ENCODE data around the gene NSMCE1. TPM values are rescaled to one million over a fixed set of nuclear protein-coding genes. Genes with fewer than 3 reads are reported as not detected.

NSMCE1 gene
- polyA plus RNA-seq, 3 donors, result 51.5 to 56.3 (median 53.4) TPM

- no peak overlapping the region for H3K27ac ChIP-seq (ENCODE audit: low read depth, low read length)
- WGBS, 3 donors, result 48 to 76% (median 54%) methylated on average over 16 of the region's 16 CpGs
These were observed 30.5 kb downstream of the NSMCE1 start for GRCh38 chr16:27238016-27238587.

GRCh38 chr16:27237219-27238015 is 31.2 kb downstream of the NSMCE1 start:
- no peak overlapping the region for H3K27ac ChIP-seq (ENCODE audit: low read depth, low read length)
- 29 to 57% (median 43%) methylated on average over 22 of the region's 22 CpGs for WGBS, 3 donors

- H3K27ac ChIP-seq (ENCODE audit: low read depth, low read length), result no peak overlapping the region
- WGBS, 3 donors, result 65 to 76% (median 69%) methylated on average over 8 of the region's 8 CpGs
These were observed 31.8 kb downstream of the NSMCE1 start for GRCh38 chr16:27236635-27237218.

- H3K27ac ChIP-seq (ENCODE audit: low read depth, low read length), result no peak overlapping the region
- 81 to 93% (median 91%) methylated on average over 8 of the region's 8 CpGs for WGBS, 3 donors
These were observed 32.7 kb downstream of the NSMCE1 start for GRCh38 chr16:27235938-27236245.

- no peak overlapping the region for H3K27ac ChIP-seq (ENCODE audit: low read depth, low read length)
- 17 to 52% (median 23%) methylated on average over 23 of the region's 23 CpGs for WGBS, 3 donors
These were observed 33.3 kb downstream of the NSMCE1 start for GRCh38 chr16:27235055-27235937.

- no peak overlapping the region for H3K27ac ChIP-seq (ENCODE audit: low read depth, low read length)
- 26 to 37% (median 31%) methylated on average over 4 of the region's 4 CpGs for WGBS, 3 donors
These were observed 34.0 kb downstream of the NSMCE1 start for GRCh38 chr16:27234603-27235002.

- 91 to 96% (median 96%) methylated on average over 8 of the region's 8 CpGs for WGBS, 3 donors
- no peak overlapping the region for H3K27ac ChIP-seq (ENCODE audit: low read depth, low read length)
These were observed 34.4 kb downstream of the NSMCE1 start for GRCh38 chr16:27234171-27234570.

GRCh38 chr16:27233731-27234130 is 34.8 kb downstream of the NSMCE1 start:
- H3K27ac ChIP-seq (ENCODE audit: low read depth, low read length), result no peak overlapping the region
- 93 to 98% (median 94%) methylated on average over 6 of the region's 6 CpGs for WGBS, 3 donors

- 84 to 87% (median 86%) methylated on average over 13 of the region's 13 CpGs for WGBS, 3 donors
- H3K27ac ChIP-seq (ENCODE audit: low read depth, low read length), result no peak overlapping the region
These were observed 35.5 kb downstream of the NSMCE1 start for GRCh38 chr16:27232901-27233625.

GRCh38 chr16:27232061-27232900 is 36.3 kb downstream of the NSMCE1 start:
- no peak overlapping the region for H3K27ac ChIP-seq (ENCODE audit: low read depth, low read length)
- 60 to 83% (median 64%) methylated on average over 26 of the region's 26 CpGs for WGBS, 3 donors

- H3K27ac ChIP-seq (ENCODE audit: low read depth, low read length), result no peak overlapping the region
- 69 to 85% (median 81%) methylated on average over 8 of the region's 8 CpGs for WGBS, 3 donors
These were observed 36.9 kb downstream of the NSMCE1 start for GRCh38 chr16:27231692-27232060.

GRCh38 chr16:27230562-27231001 is 38.0 kb downstream of the NSMCE1 start:
- WGBS, 3 donors, result 81 to 87% (median 84%) methylated on average over 16 of the region's 16 CpGs
- no peak overlapping the region for H3K27ac ChIP-seq (ENCODE audit: low read depth, low read length)

GRCh38 chr16:27229891-27230470 is 38.6 kb downstream of the NSMCE1 start:
- WGBS, 3 donors, result 92 to 97% (median 95%) methylated on average over 18 of the region's 18 CpGs
- no peak overlapping the region for H3K27ac ChIP-seq (ENCODE audit: low read depth, low read length)

GRCh38 chr16:27228621-27229501 is 39.7 kb downstream of the NSMCE1 start:
- H3K27ac ChIP-seq (ENCODE audit: low read depth, low read length), result no peak overlapping the region
- WGBS, 3 donors, result 70 to 82% (median 78%) methylated on average over 21 of the region's 21 CpGs

- H3K27ac ChIP-seq (ENCODE audit: low read depth, low read length), result no peak overlapping the region
- 69 to 90% (median 81%) methylated on average over 11 to 12 of the region's 12 CpGs for WGBS, 3 donors
These were observed 40.5 kb downstream of the NSMCE1 start for GRCh38 chr16:27228045-27228444.

Data from adipose tissue (tissue), 3 donors.